Adrenal gland (tissue), 5 donors: ENCODE data around the gene NUP133.

Experiments
- POLR2A ChIP-seq, 2 donors: fragments of 450-650 bp; IDR thresholded peaks; one replicate each; pipeline ENCODE4 v1.6.1; 2017; ENCODE audit warnings: antibody characterized with exemption in 2 of 2, mild to moderate bottlenecking in 2 of 2, moderate library complexity in 1 of 2
- TF ChIP-seq, protein P1 (sequence below), 6 experiments: fragments of 450-650 bp in 4 of 6; fragments of 200-600 bp in 2 of 6; sonication (generic) in 1 of 6; IDR thresholded peaks; 1 replicate in 5 of 6; 2 replicates in 1 of 6; pipeline versions ENCODE4 v1.5.1 to v1.8.0; 2016 to 2021; ENCODE audit warnings: antibody characterized with exemption in 6 of 6, mild to moderate bottlenecking in 2 of 6, moderate library complexity in 1 of 6
- donor health status: DM: no; HTN: no; CAD: no.

DNA sequence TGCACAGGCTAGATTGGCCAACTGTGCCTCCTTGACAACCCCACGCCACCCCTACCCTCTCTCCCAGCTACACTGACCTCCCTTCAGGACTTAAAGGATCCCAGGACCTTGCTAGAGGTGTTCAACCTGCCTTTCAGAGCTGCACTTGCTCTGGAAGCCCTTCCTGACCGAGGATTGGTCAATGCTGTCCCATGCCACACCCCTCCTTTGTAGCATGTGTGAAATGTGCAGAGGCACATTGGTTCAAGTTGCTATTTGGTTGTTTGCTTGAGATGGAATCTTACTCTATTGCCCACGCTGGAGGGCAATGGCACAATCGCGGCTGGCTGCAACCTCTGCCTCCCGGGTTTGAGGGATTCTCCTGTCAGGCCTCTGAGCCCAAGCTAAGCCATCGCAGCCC, 96.1 kb downstream of the NUP133 start:
- TF ChIP-seq, protein P1, sequence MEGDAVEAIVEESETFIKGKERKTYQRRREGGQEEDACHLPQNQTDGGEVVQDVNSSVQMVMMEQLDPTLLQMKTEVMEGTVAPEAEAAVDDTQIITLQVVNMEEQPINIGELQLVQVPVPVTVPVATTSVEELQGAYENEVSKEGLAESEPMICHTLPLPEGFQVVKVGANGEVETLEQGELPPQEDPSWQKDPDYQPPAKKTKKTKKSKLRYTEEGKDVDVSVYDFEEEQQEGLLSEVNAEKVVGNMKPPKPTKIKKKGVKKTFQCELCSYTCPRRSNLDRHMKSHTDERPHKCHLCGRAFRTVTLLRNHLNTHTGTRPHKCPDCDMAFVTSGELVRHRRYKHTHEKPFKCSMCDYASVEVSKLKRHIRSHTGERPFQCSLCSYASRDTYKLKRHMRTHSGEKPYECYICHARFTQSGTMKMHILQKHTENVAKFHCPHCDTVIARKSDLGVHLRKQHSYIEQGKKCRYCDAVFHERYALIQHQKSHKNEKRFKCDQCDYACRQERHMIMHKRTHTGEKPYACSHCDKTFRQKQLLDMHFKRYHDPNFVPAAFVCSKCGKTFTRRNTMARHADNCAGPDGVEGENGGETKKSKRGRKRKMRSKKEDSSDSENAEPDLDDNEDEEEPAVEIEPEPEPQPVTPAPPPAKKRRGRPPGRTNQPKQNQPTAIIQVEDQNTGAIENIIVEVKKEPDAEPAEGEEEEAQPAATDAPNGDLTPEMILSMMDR (IDR thresholded peaks at IDR 0.05), result no peak
- TF ChIP-seq POLR2A (IDR thresholded peaks at IDR 0.05), result no peak
